NT2/D1 (cell line): Measurements from ENCODE around the gene LCE5A.

Experiments
- DNase-seq: peaks from one replicate; pipeline ENCODE4 v3.0.0-alpha.2; 2011; ENCODE audit warnings: low read depth, low spot score
- H3K27me3 ChIP-seq: 2 replicates; pipeline ENCODE4 v1.6.0; 2011; ENCODE audit warnings: mild to moderate bottlenecking; ENCODE audit not compliant: insufficient read length, insufficient read depth
- H3K36me3 ChIP-seq: 2 replicates; pipeline ENCODE4 v1.6.1; 2011; ENCODE audit warnings: mild to moderate bottlenecking, low read length, mixed read lengths; ENCODE audit not compliant: insufficient read depth, insufficient read length
- H3K4me1 ChIP-seq: 2 replicates; pipeline ENCODE4 v1.5.1; 2011; ENCODE audit not compliant: insufficient read depth, insufficient read length
- H3K4me3 ChIP-seq: 2 replicates; pipeline ENCODE4 v1.5.1; 2011; ENCODE audit warnings: low read depth; ENCODE audit not compliant: insufficient read length
- H3K9ac ChIP-seq: 2 replicates; pipeline ENCODE4 v1.6.0; 2011; ENCODE audit warnings: low read depth; ENCODE audit not compliant: insufficient read length
- H3K9me3 ChIP-seq: 2 replicates; pipeline ENCODE4 v1.5.1; 2011; ENCODE audit warnings: mild to moderate bottlenecking, low read length; ENCODE audit not compliant: insufficient read depth
- SUZ12 ChIP-seq: IDR thresholded peaks from 2 replicates; pipeline ENCODE4 v1.6.1; 2011; ENCODE audit not compliant: insufficient read length, insufficient read depth; ENCODE audit errors: extremely low read depth
- YY1 ChIP-seq: IDR thresholded peaks from 2 replicates; pipeline ENCODE4 v1.6.1; 2011; ENCODE audit not compliant: insufficient read length, insufficient read depth
- ZNF274 ChIP-seq: IDR thresholded peaks from 2 replicates; pipeline ENCODE4 v1.6.1; 2011; ENCODE audit warnings: mild to moderate bottlenecking, low read depth, low read length

Gene LCE5A

GRCh38 chr1:152510503-152510902, at the start of gene LCE5A:
Gene LCE5A (plus strand): TSS chr1:152510803. CDS start chr1:152511535, 732 bp downstream.
- H3K9me3 ChIP-seq: no peaks in the 10 kb centered on the region
- TF ChIP-seq SUZ12: no peak
- TF ChIP-seq YY1: no peak
- TF ChIP-seq ZNF274: no peak
- no peak for DNase-seq
- peaks cover 44% of the 10 kb centered on the region for H3K27me3 ChIP-seq
- no peak within 1 kb of the TSS for H3K4me3 ChIP-seq
- no peaks in the 10 kb centered on the region for H3K36me3 ChIP-seq
- no peak within 1 kb of the TSS for H3K9ac ChIP-seq
- no peaks in the 10 kb centered on the region for H3K4me1 ChIP-seq

GRCh38 chr1:152461544-152461943, 49.1 kb upstream of the LCE5A start:
- peak; percentile 65 for DNase-seq
- no peak overlapping the region for H3K9ac ChIP-seq
- H3K9me3 ChIP-seq: no peaks in the 10 kb centered on the region; the same call in none of the 2 replicates
- no peak for TF ChIP-seq ZNF274
- no peak for TF ChIP-seq SUZ12
- TF ChIP-seq YY1: no peak
- H3K27me3 ChIP-seq: peaks cover 5% of the 10 kb centered on the region
- no peak overlapping the region for H3K4me3 ChIP-seq
- no peaks in the 10 kb centered on the region for H3K36me3 ChIP-seq
- no peaks in the 10 kb centered on the region for H3K4me1 ChIP-seq

- TF ChIP-seq ZNF274 (no peak), YY1 (no peak), SUZ12 (no peak)
- H3K27me3 ChIP-seq: peaks cover 5% of the 10 kb centered on the region
- no peak overlapping the region for H3K9ac ChIP-seq
- no peak overlapping the region for H3K4me3 ChIP-seq
- no peaks in the 10 kb centered on the region; the same call in none of the 2 replicates for H3K9me3 ChIP-seq
- no peaks in the 10 kb centered on the region for H3K4me1 ChIP-seq
- DNase-seq: no peak
- no peaks in the 10 kb centered on the region for H3K36me3 ChIP-seq
Measured at GRCh38 chr1:152462636-152463035, 48.0 kb upstream of the LCE5A start.

GRCh38 chr1:152466217-152466616, 44.4 kb upstream of the LCE5A start:
- H3K9me3 ChIP-seq: peaks cover 8% of the 10 kb centered on the region
- H3K4me3 ChIP-seq: no peak overlapping the region
- no peak for DNase-seq
- no peaks in the 10 kb centered on the region for H3K36me3 ChIP-seq
- TF ChIP-seq YY1: no peak
- TF ChIP-seq ZNF274: no peak
- TF ChIP-seq SUZ12: no peak
- H3K9ac ChIP-seq: no peak overlapping the region
- H3K4me1 ChIP-seq: no peaks in the 10 kb centered on the region
- H3K27me3 ChIP-seq: no peaks in the 10 kb centered on the region

- Histone ChIP-seq H3K9ac (no peak overlapping the region), H3K4me3 (no peak overlapping the region), H3K4me1 (no peaks in the 10 kb centered on the region), H3K27me3 (peaks cover 2% of the 10 kb centered on the region), H3K36me3 (no peaks in the 10 kb centered on the region), H3K9me3 (peaks cover 72% of the 10 kb centered on the region)
- DNase-seq: no peak
- TF ChIP-seq SUZ12 (no peak), YY1 (no peak), ZNF274 (no peak)
Measured at GRCh38 chr1:152473887-152474537, 36.6 kb upstream of the LCE5A start.

- H3K4me3 ChIP-seq: no peak overlapping the region
- peaks cover 46% of the 10 kb centered on the region for H3K9me3 ChIP-seq
- H3K4me1 ChIP-seq: no peaks in the 10 kb centered on the region
- peak; percentile 77 for DNase-seq
- no peak for TF ChIP-seq SUZ12
- no peak for TF ChIP-seq ZNF274
- no peak for TF ChIP-seq YY1
- no peaks in the 10 kb centered on the region for H3K36me3 ChIP-seq
- no peak overlapping the region for H3K9ac ChIP-seq
- H3K27me3 ChIP-seq: peaks cover 2% of the 10 kb centered on the region
Measured at GRCh38 chr1:152479792-152480595, 30.6 kb upstream of the LCE5A start.

- Histone ChIP-seq H3K9me3 (peaks cover 25% of the 10 kb centered on the region), H3K4me1 (no peaks in the 10 kb centered on the region), H3K9ac (no peak overlapping the region), H3K27me3 (peaks cover 2% of the 10 kb centered on the region), H3K4me3 (no peak overlapping the region), H3K36me3 (no peaks in the 10 kb centered on the region)
- TF ChIP-seq YY1: no peak
- no peak for DNase-seq
Measured at GRCh38 chr1:152481869-152482664, 28.5 kb upstream of the LCE5A start.
